Right atrium auricular region (tissue), 2 donors: Measurements from ENCODE around the gene MTA3. TPM values are rescaled to one million over a fixed set of nuclear protein-coding genes. Genes with fewer than 3 reads are reported as not detected.

Experiments used
- DNase-seq: peaks from one replicate; pipeline ENCODE4 v3.0.0-alpha.2; 2019; ENCODE audit warnings: low spot score
- H3K27ac ChIP-seq, 2 donors: fragments of 200-600 bp; sonication (generic); 1 replicate in 1 of 2; 2 replicates in 1 of 2; pipeline ENCODE4 v1.5.1; 2016 to 2019
- H3K27me3 ChIP-seq, 2 donors: fragments of 200-600 bp; sonication (generic); one replicate each; pipeline versions ENCODE4 v1.5.1 to v1.6.0; 2017 to 2019
- H3K36me3 ChIP-seq: fragments of 200-600 bp; sonication (generic); one replicate; pipeline ENCODE4 v1.5.1; 2016
- H3K4me1 ChIP-seq, 2 donors: fragments of 200-600 bp; sonication (generic); one replicate each; pipeline versions ENCODE4 v1.5.1 to v1.6.0; 2017 to 2019
- H3K4me3 ChIP-seq, 2 donors: fragments of 200-600 bp; sonication (generic); 1 replicate in 1 of 2; 2 replicates in 1 of 2; pipeline ENCODE4 v1.5.1; 2017 to 2019; ENCODE audit warnings: mild to moderate bottlenecking in 1 of 2, moderate library complexity in 1 of 2
- H3K9me3 ChIP-seq, 2 donors: fragments of 200-600 bp; sonication (generic); one replicate each; pipeline ENCODE4 v1.5.1; 2019
- total RNA-seq, 2 donors: library from RNA; depleted of rRNA; stranded (reverse); fragments of >200 nt; gene quantifications; one replicate each; pipeline ENCODE4 v1.1.0, GENCODE V29; 2016
- TF ChIP-seq, protein P1 (sequence below), 2 donors: fragments of 200-600 bp; sonication (generic); IDR thresholded peaks; one replicate each; pipeline ENCODE4 v1.5.1; 2019; ENCODE audit warnings: antibody characterized with exemption in 2 of 2

The MTA3 gene
- total RNA-seq, 2 donors from 2014 or later = 12.9 to 18.5 TPM

DNA sequence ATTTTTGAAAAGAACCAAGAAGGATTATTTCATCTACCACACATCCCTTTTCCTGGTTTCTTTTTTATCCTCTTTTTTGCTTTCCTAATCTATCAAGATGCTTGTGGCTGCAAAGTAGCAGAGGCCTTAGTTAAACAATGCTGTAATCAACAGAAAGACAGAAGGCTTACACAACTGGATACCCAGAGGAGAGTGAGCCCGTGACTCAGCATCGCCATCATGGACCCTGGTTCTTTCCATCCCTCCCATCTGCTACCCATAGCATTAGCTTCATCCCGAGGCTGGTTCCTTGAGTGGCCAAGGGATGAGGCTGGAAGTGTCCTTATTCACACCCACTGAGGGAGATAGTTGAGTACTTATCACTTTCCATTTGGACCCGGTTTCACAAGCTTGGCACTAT, 231.4 kb downstream of the MTA3 start:
- H3K36me3 ChIP-seq = no peaks in the 10 kb centered on the region
- no peak overlapping the region for H3K4me3 ChIP-seq
- TF ChIP-seq, protein P1, sequence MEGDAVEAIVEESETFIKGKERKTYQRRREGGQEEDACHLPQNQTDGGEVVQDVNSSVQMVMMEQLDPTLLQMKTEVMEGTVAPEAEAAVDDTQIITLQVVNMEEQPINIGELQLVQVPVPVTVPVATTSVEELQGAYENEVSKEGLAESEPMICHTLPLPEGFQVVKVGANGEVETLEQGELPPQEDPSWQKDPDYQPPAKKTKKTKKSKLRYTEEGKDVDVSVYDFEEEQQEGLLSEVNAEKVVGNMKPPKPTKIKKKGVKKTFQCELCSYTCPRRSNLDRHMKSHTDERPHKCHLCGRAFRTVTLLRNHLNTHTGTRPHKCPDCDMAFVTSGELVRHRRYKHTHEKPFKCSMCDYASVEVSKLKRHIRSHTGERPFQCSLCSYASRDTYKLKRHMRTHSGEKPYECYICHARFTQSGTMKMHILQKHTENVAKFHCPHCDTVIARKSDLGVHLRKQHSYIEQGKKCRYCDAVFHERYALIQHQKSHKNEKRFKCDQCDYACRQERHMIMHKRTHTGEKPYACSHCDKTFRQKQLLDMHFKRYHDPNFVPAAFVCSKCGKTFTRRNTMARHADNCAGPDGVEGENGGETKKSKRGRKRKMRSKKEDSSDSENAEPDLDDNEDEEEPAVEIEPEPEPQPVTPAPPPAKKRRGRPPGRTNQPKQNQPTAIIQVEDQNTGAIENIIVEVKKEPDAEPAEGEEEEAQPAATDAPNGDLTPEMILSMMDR (IDR thresholded peaks at IDR 0.05) = no peak
- H3K9me3 ChIP-seq = no peaks in the 10 kb centered on the region
- H3K4me1 ChIP-seq = peaks cover 0 to 9% of the 10 kb centered on the region in 2 donors
- no peak for DNase-seq
- H3K27me3 ChIP-seq = no peaks in the 10 kb centered on the region
- H3K27ac ChIP-seq = no peak overlapping the region

DNA sequence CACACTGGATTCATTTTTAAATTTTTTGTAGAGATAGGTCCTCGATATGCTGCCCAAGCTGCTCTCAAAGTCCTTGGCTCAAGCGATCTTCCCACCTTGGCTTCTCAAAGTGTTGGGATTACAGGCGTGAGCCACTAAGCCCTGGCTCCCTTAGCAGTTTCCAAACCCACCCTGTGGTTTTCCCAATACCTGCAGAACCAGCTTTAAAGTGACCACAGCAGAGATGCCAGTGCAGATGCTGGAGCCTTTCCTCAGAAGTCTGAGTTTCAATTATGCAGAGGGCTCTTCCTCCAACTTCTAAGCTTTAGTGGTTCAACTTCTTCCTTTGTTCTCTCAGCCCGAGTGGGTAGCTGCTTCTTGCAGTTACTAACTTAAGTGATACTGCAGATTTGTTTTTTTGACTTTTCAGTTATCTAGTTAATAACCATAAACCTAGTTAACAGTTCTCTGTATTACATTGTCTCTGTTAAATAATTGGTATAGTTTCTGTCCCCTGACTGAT, 232.1 kb downstream of the MTA3 start:
- no peak for DNase-seq
- no peaks in the 10 kb centered on the region for H3K36me3 ChIP-seq
- H3K4me3 ChIP-seq = no peak overlapping the region
- H3K4me1 ChIP-seq = peaks cover 0 to 9% of the 10 kb centered on the region in 2 donors
- H3K27ac ChIP-seq = no peak overlapping the region
- TF ChIP-seq, protein P1 (IDR thresholded peaks at IDR 0.05) = no peak
- no peaks in the 10 kb centered on the region for H3K27me3 ChIP-seq
- H3K9me3 ChIP-seq = no peaks in the 10 kb centered on the region

DNA sequence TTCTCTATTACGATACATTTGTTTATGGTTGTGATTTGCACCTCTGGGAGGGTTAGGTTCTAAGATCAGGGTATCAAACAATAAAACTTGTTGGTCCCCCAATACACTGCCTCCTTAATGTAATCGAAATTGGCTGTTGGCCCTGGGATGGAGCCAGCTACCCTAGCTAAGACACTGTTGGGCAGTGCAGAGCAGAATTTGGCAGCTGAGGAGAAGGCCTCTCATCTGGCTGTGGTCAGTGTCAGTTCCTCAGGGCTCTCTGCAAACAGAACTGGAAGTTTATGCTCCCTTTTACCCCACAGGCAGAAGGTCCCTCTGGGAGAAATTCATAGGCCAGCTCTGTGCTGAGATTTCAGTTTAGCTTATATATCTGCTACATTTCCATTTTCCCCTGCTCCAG, 232.5 kb downstream of the MTA3 start:
- H3K36me3 ChIP-seq = no peaks in the 10 kb centered on the region
- no peak overlapping the region for H3K4me3 ChIP-seq
- peaks cover 0 to 9% of the 10 kb centered on the region in 2 donors for H3K4me1 ChIP-seq
- no peak for DNase-seq
- TF ChIP-seq, protein P1 (IDR thresholded peaks at IDR 0.05) = no peak
- H3K9me3 ChIP-seq = no peaks in the 10 kb centered on the region
- no peaks in the 10 kb centered on the region for H3K27me3 ChIP-seq
- H3K27ac ChIP-seq = no peak overlapping the region

DNA sequence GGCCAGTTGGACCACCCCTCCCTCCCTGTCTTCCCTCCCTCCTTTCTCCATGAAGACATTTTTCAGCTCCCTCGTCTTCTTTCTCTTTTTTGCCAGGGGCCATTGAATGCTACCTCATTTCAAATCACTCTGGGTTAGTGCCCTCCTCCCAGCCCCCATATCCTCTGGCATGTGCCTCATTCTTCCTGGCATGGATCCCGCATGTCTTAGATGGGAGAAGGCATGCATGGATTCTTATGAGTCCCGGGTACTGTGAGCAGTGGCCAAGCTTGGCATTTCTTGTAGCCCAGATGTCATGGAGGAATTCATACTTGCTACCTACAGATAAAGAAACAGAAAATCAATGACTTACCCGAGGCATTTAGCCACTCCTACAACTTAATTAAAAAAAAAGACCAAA, 232.9 kb downstream of the MTA3 start:
- no peak overlapping the region for H3K4me3 ChIP-seq
- peaks cover 0 to 9% of the 10 kb centered on the region in 2 donors for H3K4me1 ChIP-seq
- TF ChIP-seq, protein P1 (IDR thresholded peaks at IDR 0.05) = no peak
- no peak for DNase-seq
- H3K9me3 ChIP-seq = no peaks in the 10 kb centered on the region
- no peak overlapping the region for H3K27ac ChIP-seq
- no peaks in the 10 kb centered on the region for H3K27me3 ChIP-seq
- no peaks in the 10 kb centered on the region for H3K36me3 ChIP-seq

DNA sequence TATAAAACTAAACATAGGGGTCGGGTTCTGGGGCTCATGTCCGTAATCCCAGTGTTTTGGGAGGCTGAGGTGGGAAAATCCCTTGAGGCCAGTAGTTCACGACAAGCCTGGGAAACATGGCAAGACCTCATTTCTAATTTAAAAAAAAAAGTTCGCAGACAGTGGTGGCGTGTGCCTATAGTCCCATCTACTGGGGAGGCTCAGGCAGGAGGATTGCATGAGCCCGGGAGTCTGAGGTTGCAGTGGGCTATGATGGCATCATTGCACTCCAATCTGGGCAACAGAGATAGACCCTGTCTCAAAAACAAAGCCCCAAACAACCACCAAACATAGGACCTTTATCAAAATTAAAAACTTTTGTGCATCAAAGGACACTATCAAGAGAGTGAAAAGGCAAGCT, 233.7 kb downstream of the MTA3 start:
- TF ChIP-seq, protein P1 (IDR thresholded peaks at IDR 0.05) = no peak
- no peak for DNase-seq
- Histone ChIP-seq H3K4me1 (peaks cover 0 to 9% of the 10 kb centered on the region in 2 donors), H3K9me3 (no peaks in the 10 kb centered on the region), H3K27ac (no peak overlapping the region), H3K36me3 (no peaks in the 10 kb centered on the region), H3K27me3 (no peaks in the 10 kb centered on the region), H3K4me3 (no peak overlapping the region)

DNA sequence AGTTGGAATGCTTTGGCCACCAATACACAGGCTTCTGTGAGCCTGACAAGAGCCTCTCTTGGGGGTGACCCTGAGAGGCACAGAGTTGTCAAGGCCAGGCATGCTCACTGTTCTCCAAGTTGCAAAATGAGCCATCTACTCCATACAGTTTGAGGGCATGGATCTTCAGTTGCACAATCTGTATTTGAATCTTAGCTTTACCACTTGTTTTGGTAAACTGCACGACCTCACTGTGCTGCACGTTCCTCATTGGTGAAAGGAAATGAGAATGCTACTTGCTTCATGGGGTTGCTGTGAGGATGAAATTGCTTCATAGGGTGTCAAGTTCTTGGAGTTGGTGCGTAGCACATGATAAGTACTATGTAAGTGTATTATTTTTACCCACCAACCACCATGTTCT, 235.9 kb downstream of the MTA3 start:
- peaks cover 0 to 15% of the 10 kb centered on the region in 2 donors for H3K4me1 ChIP-seq
- H3K27me3 ChIP-seq = no peaks in the 10 kb centered on the region
- no peak for DNase-seq
- H3K9me3 ChIP-seq = no peaks in the 10 kb centered on the region
- no peaks in the 10 kb centered on the region for H3K36me3 ChIP-seq
- H3K27ac ChIP-seq = no peak overlapping the region
- H3K4me3 ChIP-seq = no peak overlapping the region
- TF ChIP-seq, protein P1 (IDR thresholded peaks at IDR 0.05) = no peak
